GM12878 (cell line): ENCODE results near the gene CD82. TPM values are rescaled to one million over a fixed set of nuclear protein-coding genes. Genes with fewer than 3 reads are reported as not detected.

Source experiments
- FOXM1 ChIP-seq: IDR thresholded peaks from 2 replicates; pipeline ENCODE4 v1.6.1; 2012; ENCODE audit warnings: low read depth, mild to moderate bottlenecking, inconsistent platforms, low read length, moderate library complexity
- IRF4 ChIP-seq: IDR thresholded peaks from 2 replicates; pipeline ENCODE4 v1.6.1; 2011; ENCODE audit warnings: low read depth, low read length
- KDM1A ChIP-seq: fragments of 200-600 bp; sonication (generic); IDR thresholded peaks from 2 replicates; pipeline ENCODE4 v1.6.1; 2016; ENCODE audit warnings: borderline replicate concordance
- NRF1 ChIP-seq: conservative IDR thresholded peaks from 2 replicates; pipeline ENCODE4 v1.6.1; 2011; ENCODE audit warnings: mild to moderate bottlenecking, low read depth, low read length, improper control_type of control experiment
- POLR2A ChIP-seq: IDR thresholded peaks from 2 replicates; pipeline ENCODE4 v1.6.1; 2011; ENCODE audit warnings: low read depth, mild to moderate bottlenecking, low read length
- RFX5 ChIP-seq: IDR thresholded peaks from 2 replicates; pipeline ENCODE4 v1.6.1; 2011; ENCODE audit warnings: low read depth, low read length, improper control_type of control experiment
- RUNX3 ChIP-seq: IDR thresholded peaks from 2 replicates; pipeline ENCODE4 v1.6.1; 2012; ENCODE audit warnings: low read length, inconsistent platforms
- SMC3 ChIP-seq: IDR thresholded peaks from 2 replicates; pipeline ENCODE4 v1.6.1; 2011; ENCODE audit warnings: low read length, improper control_type of control experiment, borderline replicate concordance
- ZZZ3 ChIP-seq: IDR thresholded peaks from 2 replicates; pipeline ENCODE4 v1.6.1; 2011; ENCODE audit warnings: low read depth; ENCODE audit not compliant: control insufficient read depth, insufficient read length
- polyA plus RNA-seq, 11 experiments: library from polyadenylated mRNA; depleted of rRNA in 4 of 11; unstranded in 6 of 11; stranded (reverse) in 5 of 11; fragments of >200 nt; fragmentation: Nextera tagmentation in 4 of 11; fragmentation: Illumina TruSeq in 1 of 11; extraction: Ambion mirVana in 4 of 11; extraction: Trizol in 1 of 11; gene quantifications; 1 replicate in 1 of 11; 2 replicates in 10 of 11; pipeline versions ENCODE4 v1.2.1 to v1.2.3, GENCODE V29; 2011 to 2016; ENCODE audit warnings: inconsistent platforms in 2 of 11, missing spikeins in 2 of 11, low read depth in 1 of 11
- total RNA-seq, 4 experiments: library from RNA; depleted of rRNA in 3 of 4; stranded (reverse); fragments of >200 nt in 3 of 4; fragmentation: Illumina TruSeq in 1 of 4; extraction: Trizol in 1 of 4; gene quantifications; 2 replicates each; pipeline versions ENCODE4 v1.2.1 to v1.2.3, GENCODE V29; 2013 to 2021
- TF ChIP-seq, protein P1 (sequence below): fragments of 450-650 bp; IDR thresholded peaks from 2 replicates; pipeline ENCODE4 v1.6.1; 2016; ENCODE audit warnings: mild to moderate bottlenecking
- TF ChIP-seq, protein P2 (sequence below): fragments of 450-650 bp; IDR thresholded peaks from 2 replicates; pipeline ENCODE4 v1.6.1; 2016; ENCODE audit warnings: mild to moderate bottlenecking

The CD82 gene
- total and polyA plus RNA-seq, 10 of the 15 experiments (the other 5 are each of a cell fraction or from before 2014, with no cell fraction given): 5.2 to 180 (median 84.7) TPM

DNA sequence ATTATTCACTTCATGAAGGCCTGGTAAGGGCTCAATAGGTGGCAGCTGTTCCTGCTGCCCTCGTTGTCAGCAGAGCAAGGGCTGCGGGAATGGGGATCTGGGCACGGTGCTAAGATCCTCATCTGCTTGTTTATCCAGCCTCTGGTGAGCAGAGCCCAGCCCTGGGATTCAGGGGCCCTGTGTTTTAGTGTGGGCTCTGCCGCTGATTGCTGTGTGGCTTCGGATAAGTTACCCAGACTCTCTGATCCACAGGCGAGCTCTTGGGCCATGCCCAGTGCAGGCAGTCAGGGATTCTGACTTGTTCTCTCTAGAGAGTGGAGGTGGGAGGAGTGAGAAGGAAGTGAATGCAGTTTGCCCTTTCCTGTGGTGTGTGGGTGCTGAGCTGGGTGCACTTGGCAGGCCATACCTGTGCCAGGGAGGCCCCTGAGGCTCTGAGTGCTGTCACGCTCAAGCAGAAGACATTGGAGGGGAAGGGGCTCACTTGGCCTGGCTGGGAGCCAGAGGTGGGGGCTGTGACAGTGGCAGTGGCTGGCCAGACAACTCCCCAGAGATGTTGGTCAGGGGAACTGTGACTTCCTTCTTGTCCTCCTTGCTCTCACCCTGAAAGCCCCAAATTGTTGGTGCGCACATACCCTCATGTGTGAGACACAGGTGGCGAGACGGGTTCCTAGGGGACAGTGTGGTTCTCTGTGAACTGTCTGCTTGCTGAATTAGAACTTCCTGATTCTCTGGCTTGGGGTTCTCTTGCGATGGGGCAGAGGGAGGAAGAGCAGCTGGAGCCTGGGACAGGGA is 43.7 kb downstream of the CD82 start (continued):
- TF ChIP-seq, protein P1, sequence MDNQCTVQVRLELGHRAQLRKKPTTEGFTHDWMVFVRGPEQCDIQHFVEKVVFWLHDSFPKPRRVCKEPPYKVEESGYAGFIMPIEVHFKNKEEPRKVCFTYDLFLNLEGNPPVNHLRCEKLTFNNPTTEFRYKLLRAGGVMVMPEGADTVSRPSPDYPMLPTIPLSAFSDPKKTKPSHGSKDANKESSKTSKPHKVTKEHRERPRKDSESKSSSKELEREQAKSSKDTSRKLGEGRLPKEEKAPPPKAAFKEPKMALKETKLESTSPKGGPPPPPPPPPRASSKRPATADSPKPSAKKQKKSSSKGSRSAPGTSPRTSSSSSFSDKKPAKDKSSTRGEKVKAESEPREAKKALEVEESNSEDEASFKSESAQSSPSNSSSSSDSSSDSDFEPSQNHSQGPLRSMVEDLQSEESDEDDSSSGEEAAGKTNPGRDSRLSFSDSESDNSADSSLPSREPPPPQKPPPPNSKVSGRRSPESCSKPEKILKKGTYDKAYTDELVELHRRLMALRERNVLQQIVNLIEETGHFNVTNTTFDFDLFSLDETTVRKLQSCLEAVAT: peak; percentile 79; the same call in 1 of the 2 replicates
- TF ChIP-seq, protein P2, sequence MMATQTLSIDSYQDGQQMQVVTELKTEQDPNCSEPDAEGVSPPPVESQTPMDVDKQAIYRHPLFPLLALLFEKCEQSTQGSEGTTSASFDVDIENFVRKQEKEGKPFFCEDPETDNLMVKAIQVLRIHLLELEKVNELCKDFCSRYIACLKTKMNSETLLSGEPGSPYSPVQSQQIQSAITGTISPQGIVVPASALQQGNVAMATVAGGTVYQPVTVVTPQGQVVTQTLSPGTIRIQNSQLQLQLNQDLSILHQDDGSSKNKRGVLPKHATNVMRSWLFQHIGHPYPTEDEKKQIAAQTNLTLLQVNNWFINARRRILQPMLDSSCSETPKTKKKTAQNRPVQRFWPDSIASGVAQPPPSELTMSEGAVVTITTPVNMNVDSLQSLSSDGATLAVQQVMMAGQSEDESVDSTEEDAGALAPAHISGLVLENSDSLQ: 0 out of 2 replicates have a peak, but pooled peaks have one; percentile 4
- TF ChIP-seq KDM1A: no peak
- TF ChIP-seq POLR2A: peak; percentile 37; the same call in 1 of the 2 replicates
- no peak for TF ChIP-seq FOXM1
- no peak for TF ChIP-seq SMC3
- TF ChIP-seq RUNX3: peak; percentile 70
- TF ChIP-seq RFX5: 0 out of 2 replicates have a peak, but pooled peaks have one; percentile 9
- peak; percentile 38; the same call in 1 of the 2 replicates for TF ChIP-seq IRF4
- no peak for TF ChIP-seq ZZZ3
- TF ChIP-seq NRF1: no peak
